Lung (tissue), 12 donors: Measurements from ENCODE around the gene CAPN2. TPM values are rescaled to one million over a fixed set of nuclear protein-coding genes. Genes with fewer than 3 reads are reported as not detected.

Experiments used
- ATAC-seq: fragments of 200-7000 bp; cut with Tn5 transposase; one replicate; pipeline ENCODE4 v1.9.1; 2020; ENCODE audit warnings: moderate number of reproducible peaks; ENCODE audit not compliant: insufficient read depth, low FRiP score
- DNase-seq, 3 donors: peaks; one replicate each; pipeline ENCODE4 v3.0.0-alpha.2; 2013 to 2017
- H3K27ac ChIP-seq, 2 donors: one replicate each; pipeline ENCODE4 v1.5.1; 2013; ENCODE audit warnings: mild to moderate bottlenecking in 2 of 2, moderate library complexity in 2 of 2, control low read depth in 1 of 2, inconsistent platforms in 1 of 2, low read depth in 1 of 2, low read length in 1 of 2
- H3K27me3 ChIP-seq, 3 donors: one replicate each; pipeline ENCODE4 v1.5.1; 2013; ENCODE audit warnings: low read length in 2 of 3; ENCODE audit not compliant: control insufficient read depth in 3 of 3, insufficient read depth in 3 of 3
- H3K36me3 ChIP-seq, 4 donors: one replicate each; pipeline ENCODE4 v1.5.1; 2013; ENCODE audit warnings: low read length in 4 of 4, mild to moderate bottlenecking in 1 of 4, moderate library complexity in 1 of 4; ENCODE audit not compliant: control insufficient read depth in 4 of 4, insufficient read depth in 4 of 4
- H3K4me1 ChIP-seq, 5 donors: one replicate each; pipeline ENCODE4 v1.5.1; 2013; ENCODE audit warnings: low read length in 5 of 5, mild to moderate bottlenecking in 2 of 5, moderate library complexity in 1 of 5; ENCODE audit not compliant: control insufficient read depth in 5 of 5, insufficient read depth in 5 of 5
- H3K4me3 ChIP-seq: one replicate; pipeline ENCODE4 v1.5.1; 2013; ENCODE audit warnings: mild to moderate bottlenecking, control low read depth, moderate library complexity
- H3K9ac ChIP-seq, 2 donors: one replicate each; pipeline ENCODE4 v1.5.1; 2013; ENCODE audit warnings: low read length in 2 of 2, control low read depth in 1 of 2; ENCODE audit not compliant: insufficient read depth in 1 of 2
- H3K9me3 ChIP-seq, 4 donors: one replicate each; pipeline ENCODE4 v1.5.1; 2013; ENCODE audit warnings: low read length in 3 of 4, mild to moderate bottlenecking in 1 of 4, moderate library complexity in 1 of 4; ENCODE audit not compliant: control insufficient read depth in 4 of 4, insufficient read depth in 3 of 4
- CTCF ChIP-seq: IDR thresholded peaks from 2 replicates; pipeline ENCODE4 v1.5.1; 2012; ENCODE audit warnings: mild to moderate bottlenecking; ENCODE audit errors: control extremely low read depth, extremely low read depth
- WGBS, 2 donors: extraction: QIAGEN DNeasy Blood & Tissue Kit; methylation state at CpG; one replicate each; pipeline ENCODE4 v1.1.7; 2013; 5-methylcytosine and 5-hydroxymethylcytosine counted together
- polyA plus RNA-seq, 2 donors: library from polyadenylated mRNA; stranded (reverse); fragments of 200-250 nt; gene quantifications; one replicate each; pipeline ENCODE4 v1.2.1, GENCODE V29; 2013
- total RNA-seq, 2 donors: library from RNA; depleted of rRNA in 1 of 2; stranded (reverse); fragments of >200 nt in 1 of 2; gene quantifications; one replicate each; pipeline ENCODE4 v1.2.1, GENCODE V29; 2014 to 2021
- donor health status: control.
- donor health status: control.
- donor health status: Bipolar disorder and iron deficiency.
- donor health status: healthy.
- donor health status: DM: yes; HTN: yes; CAD: no.

CAPN2 gene
- total and polyA plus RNA-seq, 4 donors: 144 to 353 (median 168) TPM

- no peak overlapping the region for H3K27ac ChIP-seq
These were observed 51.5 kb downstream of the CAPN2 start for GRCh38 chr1:223763881-223764280.

GRCh38 chr1:223765036-223765718 is 52.8 kb downstream of the CAPN2 start:
- 75% methylated on average over 9 of the region's 9 CpGs for WGBS, 2 donors
- Histone ChIP-seq H3K9ac (no peak overlapping the region), H3K4me1 (peaks cover 0 to 13% (median 6%) of the 10 kb centered on the region in 5 donors), H3K27ac (no peak overlapping the region), H3K4me3 (no peak overlapping the region), H3K9me3 (no peaks in the 10 kb centered on the region), H3K27me3 (no peaks in the 10 kb centered on the region), H3K36me3 (peaks cover 22 to 47% (median 27%) of the 10 kb centered on the region in 4 donors)
- ATAC-seq (no peak), DNase-seq (peak; percentile 46 to 71 (median 61))
- TF ChIP-seq CTCF: no peak

More at GRCh38 chr1:223763881-223764280, 51.5 kb downstream of the CAPN2 start:
- peaks cover 23 to 54% (median 26%) of the 10 kb centered on the region in 4 donors for H3K36me3 ChIP-seq
- TF ChIP-seq CTCF: no peak
- no peak overlapping the region for H3K4me3 ChIP-seq
- no peak for DNase-seq
- peaks cover 0 to 13% (median 6%) of the 10 kb centered on the region in 5 donors for H3K4me1 ChIP-seq
- no peak overlapping the region for H3K9ac ChIP-seq
- H3K27me3 ChIP-seq: no peaks in the 10 kb centered on the region
- no peak for ATAC-seq
- no peaks in the 10 kb centered on the region for H3K9me3 ChIP-seq
- whole genome bisulfite sequencing, 2 donors: 95 to 97% methylated on average over 5 of the region's 5 CpGs

- Histone ChIP-seq H3K36me3 (peaks cover 24 to 45% (median 29%) of the 10 kb centered on the region in 4 donors), H3K4me1 (peaks cover 0 to 10% (median 3%) of the 10 kb centered on the region in 5 donors), H3K27me3 (no peaks in the 10 kb centered on the region), H3K27ac (no peak overlapping the region), H3K9me3 (no peaks in the 10 kb centered on the region), H3K4me3 (no peak overlapping the region), H3K9ac (no peak overlapping the region)
- 77 to 83% methylated on average over 7 of the region's 7 CpGs for WGBS, 2 donors
- DNase-seq: no peak
- no peak for TF ChIP-seq CTCF
- no peak for ATAC-seq
These were observed 53.5 kb downstream of the CAPN2 start for GRCh38 chr1:223765719-223766340.
